Heart right ventricle (tissue), 16 donors: ENCODE results near the gene MYOM3. TPM values are rescaled to one million over a fixed set of nuclear protein-coding genes. Genes with fewer than 3 reads are reported as not detected.
"Not testable (repeated sequence)": the region's sequence is repeated elsewhere in the genome, so short reads cannot be mapped to it uniquely, and the experiment has no call there.

Experiments
- ATAC-seq, 8 donors: fragments of 200-7000 bp; cut with Tn5 transposase; one replicate each; pipeline ENCODE4 v1.9.1; 2020; ENCODE audit warnings: mild to moderate bottlenecking in 8 of 8, moderate library complexity in 8 of 8, moderate number of reproducible peaks in 1 of 8
- DNase-seq, 2 donors: peaks; one replicate each; pipeline ENCODE4 v3.0.0-alpha.2; 2020
- H3K27ac ChIP-seq, 10 donors: fragments of 200-600 bp; sonication (generic) in 2 of 10; one replicate each; pipeline versions ENCODE4 v1.5.0 to v1.8.0; 2020 to 2022; ENCODE audit warnings: mild to moderate bottlenecking in 3 of 10
- H3K27me3 ChIP-seq, 7 donors: fragments of 200-600 bp; one replicate each; pipeline ENCODE4 v1.8.0; 2021 to 2022; ENCODE audit warnings: mild to moderate bottlenecking in 2 of 7
- H3K36me3 ChIP-seq, 9 donors: fragments of 200-600 bp; sonication (generic) in 1 of 9; one replicate each; pipeline versions ENCODE4 v1.5.0 to v1.8.0; 2020 to 2022; ENCODE audit warnings: mild to moderate bottlenecking in 2 of 9
- H3K4me1 ChIP-seq, 9 donors: fragments of 200-600 bp; sonication (generic) in 1 of 9; one replicate each; pipeline versions ENCODE4 v1.5.0 to v1.8.0; 2020 to 2022; ENCODE audit warnings: mild to moderate bottlenecking in 4 of 9
- H3K4me3 ChIP-seq, 10 donors: fragments of 200-600 bp; sonication (generic) in 2 of 10; one replicate each; pipeline versions ENCODE4 v1.5.0 to v1.8.0; 2020 to 2022; ENCODE audit warnings: mild to moderate bottlenecking in 7 of 10, moderate library complexity in 2 of 10
- H3K9me3 ChIP-seq, 11 donors: fragments of 200-600 bp in 10 of 11; sonication (generic) in 2 of 11; one replicate each; pipeline versions ENCODE4 v1.5.0 to v1.8.0; 2013 to 2022; ENCODE audit warnings: mild to moderate bottlenecking in 2 of 11, control low read depth in 1 of 11, moderate library complexity in 1 of 11
- CTCF ChIP-seq, 9 donors: fragments of 200-600 bp; sonication (generic) in 2 of 9; IDR thresholded peaks; one replicate each; pipeline versions ENCODE4 v1.5.0 to v1.8.0; 2021 to 2022; ENCODE audit warnings: antibody characterized with exemption in 9 of 9, mild to moderate bottlenecking in 5 of 9, moderate library complexity in 1 of 9
- WGBS, 2 donors: extraction: QIAGEN DNeasy Blood & Tissue Kit; methylation state at CpG; one replicate each; pipeline ENCODE4 v1.1.7; 2013; ENCODE audit warnings: inconsistent platforms in 1 of 2; 5-methylcytosine and 5-hydroxymethylcytosine counted together
- intact Hi-C, 10 donors: fragments of 100-400 bp; cut with DNase I; formaldehyde crosslinking; loops; one replicate each; pipeline versions ENCODE4 v1.11.1 to v1.14.2; 2022
- polyA plus RNA-seq, 2 donors: library from polyadenylated mRNA; stranded (reverse); fragments of 200-250 nt; gene quantifications; one replicate each; pipeline ENCODE4 v1.2.3, GENCODE V29; 2013
- total RNA-seq, 10 donors: library from RNA; stranded (reverse); fragmentation: NEBNext Ultra II Directional in 3 of 10; extraction: Animal tissue kit (Norgen Biotek cat#: 25700) in 3 of 10; gene quantifications; one replicate each; pipeline versions ENCODE4 v1.2.1 to v1.2.4, GENCODE V29; 2021 to 2023
- donor health status: Arrhythmogenic right ventricular cardiomyopathy.
- donor health status: ischemic (EF 13 %, LVEDD 7.1; RV severe dilation, severe dysfunction).
- donor health status: healthy with polysubstance abuse.
- donor health status: DM: no; HTN: yes; CAD: no.
- donor health status: DM: no; HTN: no; CAD: no.
- donor health status: ischemic (EF 25% LVEDD 6.9; RV normal size, moderate dysfunction).
- donor health status: ischemic (EF 25% LVEDD 5.7; RV mildly dilated, moderate dysfunction).
- donor health status: healthy.
- donor health status: DM: yes; HTN: yes; CAD: no.
- donor health status: Ischemic cardiomyopathy.
- donor health status: ischemic (EF 35%, LVEDD 5.7; RV mildly dilated, moderate dysfunction).
- donor health status: nonischemic (EF 11% LVEDD 7.7; RV severe dilation, severe dysfunction).
- donor health status: DM: yes; HTN: yes; CAD: no.
- donor health status: PGD.
- donor health status: ischemic (EF 29% LVEDD 5.4; RV normal size, mild dysfunction).
- donor health status: nonischemic (EF 23%, LVEDD 6.1; RV moderate dilation, normal function).

MYOM3 gene
- total and polyA plus RNA-seq, 12 donors = 85.3 to 428 (median 318) TPM

DNA sequence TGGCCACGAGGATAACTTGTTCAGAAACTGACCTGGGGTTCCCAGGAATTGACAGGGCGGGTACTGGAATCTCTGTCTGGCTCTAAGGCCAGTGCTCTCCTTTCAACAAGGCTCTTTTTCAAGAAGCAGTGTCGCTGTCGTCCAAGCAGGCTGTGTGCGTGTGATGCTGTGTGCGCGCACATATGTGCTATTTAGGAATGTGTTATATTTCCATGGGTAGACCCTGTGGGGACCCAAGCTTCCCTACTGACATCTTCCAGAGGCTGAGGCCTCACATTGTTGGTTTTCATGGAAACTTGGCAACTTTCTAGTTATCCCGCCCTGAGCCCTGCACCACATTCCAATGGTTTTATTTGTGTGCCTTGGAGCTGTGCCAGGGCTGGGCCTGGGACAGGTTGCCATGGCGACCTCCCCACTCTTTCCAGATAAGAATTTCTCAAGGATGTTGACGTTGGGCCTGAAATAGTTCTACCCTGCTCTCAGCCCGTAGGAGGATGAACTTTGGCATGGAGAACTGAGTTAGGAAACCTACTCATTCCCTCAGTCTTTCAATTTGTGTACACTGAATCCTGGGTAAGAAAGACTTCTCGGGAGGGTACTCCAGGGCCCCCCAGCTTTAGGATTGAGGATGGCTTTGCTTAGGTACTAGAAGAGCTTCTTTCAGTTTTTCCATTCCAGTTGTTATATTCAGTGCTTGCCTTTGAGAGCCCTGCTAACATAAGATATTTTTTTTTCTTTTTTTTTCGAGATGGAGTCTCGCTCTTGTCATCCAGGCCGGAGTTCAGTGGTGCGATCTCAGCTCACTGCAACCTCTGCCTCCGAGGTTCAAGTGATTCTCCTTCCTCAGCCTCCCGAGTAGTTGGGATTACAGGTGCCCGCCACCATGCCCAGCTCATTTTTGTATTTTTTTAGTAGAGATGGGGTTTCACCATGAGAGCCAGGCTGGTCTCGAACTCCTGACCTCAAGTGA, 93.0 kb downstream of the MYOM3 start:
- Histone ChIP-seq H3K4me3 (peak overlapping the region in 6 of 10 donors; percentile 5 to 11 (median 10)), H3K4me1 (peaks cover 52 to 85% (median 68%) of the 10 kb centered on the region in 9 donors), H3K27ac (peak overlapping the region; percentile 74 to 97 (median 92)), H3K36me3 (no peaks in the 10 kb centered on the region), H3K9me3 (no peaks in the 10 kb centered on the region), H3K27me3 (no peaks in the 10 kb centered on the region)
- TF ChIP-seq CTCF (IDR thresholded peaks at IDR 0.05) = peak in 1 of 9 donors; percentile 11
- DNase-seq (peak; percentile 93 to 99), ATAC-seq (peak; percentile 83 to 92 (median 89))
- 26 to 27% methylated on average over 20 of the region's 20 CpGs for WGBS, 2 donors
- intact Hi-C loops = loop anchor here in 4 of 10 donors (2.0 to 5.0 kb wide), 3 partner anchors 37 to 60 kb away; partner anchors contain the start of genes SRSF10 (in 3 of the 4) and PNRC2 (in 2 of the 4)

DNA sequence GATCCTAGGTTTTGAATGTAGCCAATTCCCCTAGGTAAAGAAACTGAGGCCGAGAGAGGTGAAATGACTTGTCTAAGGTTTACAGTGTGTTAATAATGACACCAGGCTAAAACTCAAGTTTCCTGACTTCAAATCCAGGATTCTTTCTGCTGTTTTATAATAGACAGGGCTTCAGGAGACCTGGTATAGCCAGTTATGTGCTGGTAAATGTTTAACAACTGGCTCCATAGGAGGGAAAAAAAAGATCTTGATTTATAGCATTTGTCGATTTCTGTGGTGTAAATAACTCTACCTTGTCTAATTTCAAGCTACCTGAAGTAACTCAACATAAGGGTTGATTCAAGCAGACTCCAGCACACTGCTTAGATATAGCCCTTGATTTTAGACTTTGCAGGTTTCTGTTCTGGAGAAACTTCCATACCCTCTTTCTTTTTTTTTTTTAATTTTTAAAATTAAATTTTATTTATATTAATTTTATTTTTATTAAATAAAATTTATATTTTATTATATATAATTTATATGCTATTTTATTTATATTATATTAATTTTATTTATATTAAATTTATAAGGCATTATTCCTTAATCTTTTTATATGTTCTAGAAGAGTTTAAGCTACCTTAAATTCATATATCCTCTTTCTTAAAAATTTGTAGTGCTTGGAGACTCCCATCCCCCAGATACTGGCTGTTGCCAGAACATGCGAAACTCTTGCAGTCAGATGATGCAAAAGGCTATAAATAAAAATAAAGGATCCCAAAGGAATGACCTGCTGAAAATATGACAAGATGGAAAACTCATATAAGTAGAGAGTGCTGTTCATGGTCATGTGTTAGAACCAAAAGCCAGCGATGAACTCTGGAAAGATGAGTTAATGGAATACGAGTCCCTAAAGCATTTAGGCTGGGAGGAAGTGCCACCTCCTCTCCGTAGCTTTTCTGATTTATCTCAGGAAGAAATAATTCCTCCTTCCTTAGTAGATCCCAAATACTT, 96.4 kb downstream of the MYOM3 start:
- intact Hi-C loops = loop anchor here in 3 of 10 donors (2.0 to 5.0 kb wide), 2 partner anchors 33 to 35 kb away; partner anchors contain the start of gene SRSF10 (in 3 of the 3)
- 26 to 30% methylated on average over 6 of the region's 6 CpGs for WGBS, 2 donors
- ATAC-seq (peak; percentile 27 to 72 (median 61)), DNase-seq (peak in 1 of 2 donors; percentile 63)
- peaks cover 35 to 69% (median 49%) of the 10 kb centered on the region in 9 donors for H3K4me1 ChIP-seq
- H3K36me3 ChIP-seq = no peaks in the 10 kb centered on the region
- H3K4me3 ChIP-seq = no peak overlapping the region
- no peaks in the 10 kb centered on the region for H3K27me3 ChIP-seq
- peaks cover 0 to 10% (median 0%) of the 10 kb centered on the region in 11 donors for H3K9me3 ChIP-seq
- no peak for TF ChIP-seq CTCF (IDR thresholded peaks at IDR 0.05)
- peak overlapping the region; percentile 49 to 97 (median 91) for H3K27ac ChIP-seq

- 96 to 97% methylated on average over 8 of the region's 8 CpGs for WGBS, 2 donors
- peaks cover 15 to 52% (median 33%) of the 10 kb centered on the region in 9 donors for H3K4me1 ChIP-seq
- peaks cover 0 to 10% (median 0%) of the 10 kb centered on the region in 11 donors for H3K9me3 ChIP-seq
- ATAC-seq, H3K4me3 ChIP-seq, H3K27me3 ChIP-seq, intact Hi-C loops, DNase-seq, H3K27ac ChIP-seq, H3K36me3 ChIP-seq: not testable (repeated sequence)
Observed at GRCh38 chr1:24012878-24013277, 99.1 kb downstream of the MYOM3 start.

DNA sequence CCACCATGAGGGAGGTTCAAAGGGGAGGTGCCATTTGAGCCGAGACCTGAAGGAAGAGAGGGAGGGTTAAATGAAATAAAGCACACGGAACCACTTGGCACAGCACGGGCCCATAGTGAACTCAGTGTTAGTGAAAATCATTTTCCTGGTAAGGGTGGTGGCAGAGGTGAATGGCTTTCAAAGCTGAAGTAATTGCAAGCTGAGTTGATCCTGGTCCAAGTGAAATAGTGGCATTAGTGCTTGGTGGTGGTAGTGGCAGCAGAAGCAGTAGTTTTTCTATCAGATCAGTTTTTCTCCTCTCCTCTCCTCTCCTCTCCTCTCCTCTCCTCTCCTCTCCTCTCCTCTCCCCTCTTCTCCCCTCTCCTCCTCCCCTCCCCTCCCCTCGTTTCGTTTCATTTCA, 101.3 kb downstream of the MYOM3 start:
- Histone ChIP-seq H3K4me1 (peaks cover 2 to 37% (median 17%) of the 10 kb centered on the region in 9 donors), H3K9me3 (peaks cover 0 to 19% (median 0%) of the 10 kb centered on the region in 11 donors), H3K27me3 (no peaks in the 10 kb centered on the region), H3K4me3 (no peak overlapping the region), H3K27ac (no peak overlapping the region), H3K36me3 (no peaks in the 10 kb centered on the region)
- WGBS, 2 donors = 64 to 66% methylated on average over 3 to 5 of the region's 5 CpGs
- no peak for TF ChIP-seq CTCF (IDR thresholded peaks at IDR 0.05)
- ATAC-seq (no peak), DNase-seq (no peak)
- intact Hi-C loops = no loop called here
